CD4-positive, alpha-beta T cell (primary cell): Measurements from ENCODE around the gene SNX6. TPM values are rescaled to one million over a fixed set of nuclear protein-coding genes. Genes with fewer than 3 reads are reported as not detected.
A peak's percentile ranks its signal among the peaks of the same experiment; 100 is the strongest.
"Not testable (repeated sequence)": the region's sequence is repeated elsewhere in the genome, so short reads cannot be mapped to it uniquely, and the experiment has no call there.

Experiments
- ATAC-seq: fragments of 200-7000 bp; cut with Tn5 transposase; one replicate; pipeline ENCODE4 v1.10.0; 2022; ENCODE audit warnings: mild to moderate bottlenecking; ENCODE audit not compliant: poor library complexity
- CTCF ChIA-PET: fragments of 350-600 bp; sonication (Branson Sonifier 250); formaldehyde crosslinking; loops from one replicate; lab custom pipeline; 2021; ENCODE audit warnings: antibody characterized with exemption, inconsistent platforms; lab: Charles Lee
- POLR2A ChIA-PET: fragments of 350-600 bp; sonication (Branson Sonifier 250); formaldehyde crosslinking; loops from one replicate; lab custom pipeline; 2021; ENCODE audit warnings: antibody characterized with exemption, inconsistent platforms; lab: Charles Lee
- DNase-seq, 14 experiments: peaks; one replicate each; pipeline ENCODE4 v3.0.0-alpha.2; 2013 to 2020; ENCODE audit warnings: mixed read lengths in 2 of 14
- H3K27ac ChIP-seq, 2 donors: one replicate each; pipeline versions ENCODE4 v1.5.1 to v1.7.0; 2013; ENCODE audit warnings: low read length in 2 of 2, low read depth in 1 of 2, mild to moderate bottlenecking in 1 of 2
- H3K27me3 ChIP-seq, 2 experiments: 1 replicate in 1 of 2; 2 replicates in 1 of 2; pipeline versions ENCODE4 v1.6.1 to v1.7.0; 2013; ENCODE audit warnings: low read length in 2 of 2, control low read depth in 1 of 2, mild to moderate bottlenecking in 1 of 2, moderate library complexity in 1 of 2; ENCODE audit not compliant: insufficient read depth in 2 of 2, control insufficient read depth in 1 of 2
- H3K36me3 ChIP-seq: one replicate; pipeline ENCODE4 v1.6.1; 2013; ENCODE audit warnings: low read length, control low read depth; ENCODE audit not compliant: insufficient read depth
- H3K4me1 ChIP-seq: one replicate; pipeline ENCODE4 v1.6.1; 2013; ENCODE audit warnings: low read length, control low read depth; ENCODE audit not compliant: insufficient read depth
- H3K4me3 ChIP-seq: one replicate; pipeline ENCODE4 v1.5.1; 2013; ENCODE audit warnings: mild to moderate bottlenecking, low read length, moderate library complexity
- H3K9me3 ChIP-seq, 2 experiments: 1 replicate in 1 of 2; 2 replicates in 1 of 2; pipeline versions ENCODE4 v1.6.1 to v1.7.0; 2013; ENCODE audit warnings: low read length in 2 of 2, mild to moderate bottlenecking in 2 of 2, control low read depth in 1 of 2, moderate library complexity in 1 of 2; ENCODE audit not compliant: control insufficient read depth in 1 of 2, insufficient read depth in 1 of 2
- H3K27ac Mint-ChIP-seq: one replicate; pipeline ENCODE4 v1.8.0; 2020; ENCODE audit warnings: mixed read lengths
- H3K27me3 Mint-ChIP-seq: one replicate; pipeline ENCODE4 v1.8.0; 2021; ENCODE audit warnings: mixed read lengths
- H3K36me3 Mint-ChIP-seq: one replicate; pipeline ENCODE4 v1.8.0; 2021; ENCODE audit warnings: low read depth, mixed read lengths
- H3K4me1 Mint-ChIP-seq: one replicate; pipeline ENCODE4 v1.8.0; 2021; ENCODE audit warnings: low read depth, mixed read lengths
- H3K4me3 Mint-ChIP-seq: one replicate; pipeline ENCODE4 v1.8.0; 2020; ENCODE audit warnings: mild to moderate bottlenecking, mixed read lengths
- H3K9me3 Mint-ChIP-seq: one replicate; pipeline ENCODE4 v1.8.0; 2020; ENCODE audit warnings: mixed read lengths
- CTCF ChIP-seq: fragments of 200-600 bp; IDR thresholded peaks from one replicate; pipeline ENCODE4 v1.8.0; 2022; ENCODE audit warnings: antibody characterized with exemption, mild to moderate bottlenecking
- intact Hi-C, 2 experiments: fragments of 100-400 bp; cut with DNase I in 1 of 2; cut with micrococcal nuclease in 1 of 2; formaldehyde crosslinking; loops; one replicate each; pipeline versions ENCODE4 v1.15.1 to v1.9.0; 2023 to 2025; cut with DNase I, micrococcal nuclease
- total RNA-seq, 174 experiments: library from RNA in 2 of 174; stranded (reverse) in 2 of 174; gene quantifications; one replicate each; pipeline ENCODE4 v1.2.3 and lab custom pipeline; 2021 to 2026

SNX6 gene
- total RNA-seq, 2 experiments from 2014 or later, result 51.5 to 55.8 TPM

GRCh38 chr14:34540181-34541059 lies 89.5 kb downstream of the SNX6 start:
- POLR2A ChIA-PET, result interaction anchor here (0.9 to 1.5 kb wide), 2 partner anchors 9 to 90 kb away, joined by 4 read pairs; partner anchors contain the start of gene SNX6
- H3K9me3 ChIP-seq, CTCF ChIA-PET, H3K9me3 Mint-ChIP-seq, H3K27me3 Mint-ChIP-seq, ATAC-seq, intact Hi-C loops, H3K27me3 ChIP-seq: not testable (repeated sequence)
- H3K27ac Mint-ChIP-seq, result peak overlapping the region; percentile 98
- peaks cover 33% of the 10 kb centered on the region for H3K4me1 Mint-ChIP-seq
- H3K27ac ChIP-seq, result peak overlapping the region; percentile 5 to 89
- DNase-seq, result peak in 1 of 14 experiments; percentile 40
- H3K4me3 Mint-ChIP-seq, result peak overlapping the region; percentile 99
- H3K36me3 ChIP-seq, result peaks cover 18% of the 10 kb centered on the region
- H3K4me3 ChIP-seq, result peak overlapping the region; percentile 88
- H3K4me1 ChIP-seq, result peaks cover 31% of the 10 kb centered on the region
- peaks cover 41% of the 10 kb centered on the region for H3K36me3 Mint-ChIP-seq

GRCh38 chr14:34539407-34540180 lies 90.4 kb downstream of the SNX6 start, which contains the start of gene EAPP:
Gene EAPP, minus strand, starts transcription at chr14:34539701. Its CDS starts 73 bp downstream, at chr14:34539628.
- no peaks in the 10 kb centered on the region for H3K9me3 Mint-ChIP-seq
- peak within 1 kb of the TSS; percentile 99 for H3K4me3 Mint-ChIP-seq
- Histone ChIP-seq H3K9me3 (no peaks in the 10 kb centered on the region), H3K27me3 (no peaks in the 10 kb centered on the region), H3K27ac (peak within 1 kb of the TSS; percentile 89 to 93), H3K4me3 (peak within 1 kb of the TSS; percentile 88), H3K36me3 (peaks cover 20% of the 10 kb centered on the region), H3K4me1 (peaks cover 31% of the 10 kb centered on the region)
- H3K36me3 Mint-ChIP-seq, result peaks cover 44% of the 10 kb centered on the region
- H3K4me1 Mint-ChIP-seq, result peaks cover 33% of the 10 kb centered on the region
- no peak for TF ChIP-seq CTCF
- CTCF ChIA-PET, result no interaction called here
- POLR2A ChIA-PET, result interaction anchor here (0.9 to 1.5 kb wide), 2 partner anchors 9 to 90 kb away, joined by 4 read pairs; partner anchors contain the start of gene SNX6
- DNase-seq, result peak; percentile 90 to 97 (median 95)
- intact Hi-C loops, result loop anchor here in 1 of 2 experiments (5.0 to 10.0 kb wide), 4 partner anchors 77 to 1288 kb away; partner anchors contain the start of genes BRMS1L, PPP2R3C, PRORP and RALGAPA1
- H3K27ac Mint-ChIP-seq, result peak within 1 kb of the TSS; percentile 98
- H3K27me3 Mint-ChIP-seq, result no peaks in the 10 kb centered on the region
- peak; percentile 97 for ATAC-seq

- ATAC-seq (peak; percentile 33), DNase-seq (no peak)
- TF ChIP-seq CTCF, result no peak
- H3K9me3 Mint-ChIP-seq, result no peaks in the 10 kb centered on the region
- H3K9me3 ChIP-seq, result no peaks in the 10 kb centered on the region
- peak overlapping the region; percentile 99 for H3K4me3 Mint-ChIP-seq
- H3K4me1 ChIP-seq, result peaks cover 31% of the 10 kb centered on the region
- H3K4me1 Mint-ChIP-seq, result peaks cover 33% of the 10 kb centered on the region
- ChIA-PET CTCF (no interaction called here), POLR2A (no interaction called here)
- peak overlapping the region; percentile 88 for H3K4me3 ChIP-seq
- H3K27ac Mint-ChIP-seq, result peak overlapping the region; percentile 98
- H3K27ac ChIP-seq, result peak overlapping the region; percentile 89 to 93
- H3K27me3 ChIP-seq, result no peaks in the 10 kb centered on the region
- peaks cover 50% of the 10 kb centered on the region for H3K36me3 Mint-ChIP-seq
- intact Hi-C loops, result loop anchor here in 1 of 2 experiments (5.0 to 10.0 kb wide), 4 partner anchors 77 to 1288 kb away; partner anchors contain the start of genes BRMS1L, PPP2R3C, PRORP and RALGAPA1
- peaks cover 26% of the 10 kb centered on the region for H3K36me3 ChIP-seq
- no peaks in the 10 kb centered on the region for H3K27me3 Mint-ChIP-seq
Observed at GRCh38 chr14:34538871-34539406, 91.0 kb downstream of the SNX6 start.

GRCh38 chr14:34538096-34538495 lies 91.9 kb downstream of the SNX6 start:
- H3K9me3 ChIP-seq, ATAC-seq, POLR2A ChIA-PET, H3K4me3 ChIP-seq, H3K9me3 Mint-ChIP-seq, H3K27me3 ChIP-seq, DNase-seq, CTCF ChIA-PET, H3K27me3 Mint-ChIP-seq: not testable (repeated sequence)
- intact Hi-C loops, result loop anchor here in 1 of 2 experiments (5.0 to 10.0 kb wide), 4 partner anchors 76 to 1289 kb away; partner anchors contain the start of genes BRMS1L, PPP2R3C, PRORP and RALGAPA1
- Histone ChIP-seq H3K4me1 (peaks cover 31% of the 10 kb centered on the region), H3K27ac (peak overlapping the region; percentile 89 to 93), H3K36me3 (peaks cover 35% of the 10 kb centered on the region)
- peaks cover 57% of the 10 kb centered on the region for H3K36me3 Mint-ChIP-seq
- H3K4me3 Mint-ChIP-seq, result peak overlapping the region; percentile 99
- peak overlapping the region; percentile 98 for H3K27ac Mint-ChIP-seq
- peaks cover 39% of the 10 kb centered on the region for H3K4me1 Mint-ChIP-seq
